IMR-90 (cell line): ENCODE measurements around the gene TMEM233.

ENCODE experiments used
- CTCF ChIP-seq: conservative IDR thresholded peaks from 2 replicates; pipeline ENCODE4 v1.5.1; 2012; ENCODE audit warnings: mild to moderate bottlenecking, low read depth, low read length, improper control_type of control experiment
- MAFK ChIP-seq: IDR thresholded peaks from 2 replicates; pipeline ENCODE4 v1.6.1; 2012; ENCODE audit warnings: low read depth, low read length, improper control_type of control experiment
- RAD21 ChIP-seq: IDR thresholded peaks from 2 replicates; pipeline ENCODE4 v1.6.1; 2012; ENCODE audit warnings: low read length, improper control_type of control experiment
- TF ChIP-seq, protein P1 (sequence below): fragments of 150-350 bp; IDR thresholded peaks from 2 replicates; pipeline ENCODE4 v1.6.1; 2017; ENCODE audit warnings: mild to moderate bottlenecking, antibody characterized with exemption, low read length, low read depth

DNA sequence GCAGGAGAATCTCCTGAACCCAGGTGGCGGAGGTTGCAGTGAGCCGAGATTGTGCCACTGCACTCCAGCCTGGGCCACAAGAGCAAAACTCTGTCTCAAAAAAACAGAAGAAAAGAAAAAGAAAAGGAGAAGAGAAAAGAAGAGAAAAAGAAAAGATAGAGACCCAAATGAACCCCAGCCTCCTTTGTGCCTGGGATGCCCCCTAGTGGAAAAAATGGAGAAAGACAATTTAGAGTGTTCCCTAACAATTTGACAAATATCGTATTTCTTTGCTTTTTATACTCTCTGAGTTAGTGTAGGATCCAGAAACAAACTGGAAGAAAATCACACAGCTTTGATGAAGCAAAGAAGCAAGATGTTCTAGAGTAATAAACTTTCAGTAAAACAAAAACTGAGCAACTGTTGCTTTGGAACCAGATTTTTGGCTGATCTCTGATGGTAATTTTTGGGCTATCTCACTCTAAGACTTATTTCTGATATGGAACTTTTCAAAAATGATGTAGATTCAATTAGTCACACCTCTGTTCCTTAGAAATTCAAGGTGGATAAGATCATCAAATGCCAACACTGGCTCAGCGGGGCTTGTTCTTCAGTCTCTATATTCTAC is 55.7 kb downstream of the TMEM233 start:
- TF ChIP-seq, protein P1, sequence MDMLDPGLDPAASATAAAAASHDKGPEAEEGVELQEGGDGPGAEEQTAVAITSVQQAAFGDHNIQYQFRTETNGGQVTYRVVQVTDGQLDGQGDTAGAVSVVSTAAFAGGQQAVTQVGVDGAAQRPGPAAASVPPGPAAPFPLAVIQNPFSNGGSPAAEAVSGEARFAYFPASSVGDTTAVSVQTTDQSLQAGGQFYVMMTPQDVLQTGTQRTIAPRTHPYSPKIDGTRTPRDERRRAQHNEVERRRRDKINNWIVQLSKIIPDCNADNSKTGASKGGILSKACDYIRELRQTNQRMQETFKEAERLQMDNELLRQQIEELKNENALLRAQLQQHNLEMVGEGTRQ: no peak
- TF ChIP-seq CTCF (peak; percentile 51), MAFK (no peak), RAD21 (peak; percentile 28; the same call in 1 of the 2 replicates)
